GM12874 (cell line): Measurements from ENCODE around the gene GALNT9.

Experiments
- CTCF ChIP-seq: IDR thresholded peaks from 2 replicates; pipeline ENCODE4 v1.5.1; 2011; ENCODE audit warnings: low read depth, mild to moderate bottlenecking, control low read depth, low read length, moderate library complexity; ENCODE audit not compliant: insufficient read depth

The GALNT9 gene

GRCh38 chr12:132171293-132171967, 158.0 kb downstream of the GALNT9 start:
- TF ChIP-seq CTCF: no peak

DNA sequence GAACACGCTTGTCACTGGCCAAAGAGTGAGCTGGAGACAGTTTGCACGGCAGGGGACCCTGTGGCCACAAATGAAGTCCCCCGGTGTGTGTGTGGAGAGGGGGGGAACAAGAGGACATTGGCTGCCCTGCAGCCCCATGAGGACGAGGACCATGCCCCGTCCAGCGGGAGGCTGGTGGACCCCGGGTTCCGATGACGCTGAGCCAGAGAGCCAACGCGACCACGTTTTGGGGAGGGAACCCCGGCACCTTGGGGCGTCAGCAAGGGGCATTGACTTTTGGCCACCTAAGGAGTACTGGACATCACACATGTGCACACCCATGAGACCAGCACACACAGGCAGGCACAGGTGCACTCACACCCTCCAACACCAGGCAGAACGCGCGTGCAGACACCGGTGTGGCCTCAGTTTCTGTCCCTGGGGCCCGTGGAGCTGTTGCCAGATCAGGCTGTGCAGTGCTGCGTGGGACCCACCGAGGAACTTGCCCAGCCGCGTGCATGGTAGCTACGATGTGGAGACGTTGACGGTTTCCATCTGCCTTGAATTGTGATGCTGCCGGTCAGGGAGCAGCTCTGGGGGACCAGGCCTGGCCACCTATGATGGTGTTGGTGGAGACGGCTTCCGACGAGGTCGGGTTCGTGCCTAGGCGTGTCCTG, 158.6 kb downstream of the GALNT9 start:
- no peak for TF ChIP-seq CTCF

DNA sequence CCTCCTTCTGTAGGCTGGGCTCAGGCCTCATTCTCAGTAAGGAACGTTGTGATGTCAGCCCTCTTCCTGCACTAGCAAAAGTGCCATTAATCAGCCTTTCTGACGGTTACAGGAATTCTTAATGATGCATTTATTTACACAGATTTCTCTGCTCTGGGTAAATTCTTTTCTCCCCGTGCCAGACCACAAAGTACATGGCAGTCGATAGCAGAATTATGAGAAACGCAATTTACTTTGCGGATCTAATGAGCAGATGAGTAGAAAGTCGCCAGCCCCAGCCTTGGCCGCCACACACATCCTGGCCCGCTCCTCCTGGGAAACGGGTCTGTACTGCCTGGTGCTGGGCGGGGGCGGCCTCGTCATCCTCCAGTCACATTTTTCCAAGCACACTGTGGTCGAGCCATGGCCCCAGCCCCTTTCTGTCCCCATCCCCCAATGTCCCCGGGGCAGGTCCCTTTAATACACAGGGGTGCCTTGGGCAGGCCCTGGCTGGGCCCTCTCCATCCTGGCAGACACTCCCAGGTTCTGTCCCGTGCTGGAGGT, 159.2 kb downstream of the GALNT9 start:
- no peak for TF ChIP-seq CTCF

DNA sequence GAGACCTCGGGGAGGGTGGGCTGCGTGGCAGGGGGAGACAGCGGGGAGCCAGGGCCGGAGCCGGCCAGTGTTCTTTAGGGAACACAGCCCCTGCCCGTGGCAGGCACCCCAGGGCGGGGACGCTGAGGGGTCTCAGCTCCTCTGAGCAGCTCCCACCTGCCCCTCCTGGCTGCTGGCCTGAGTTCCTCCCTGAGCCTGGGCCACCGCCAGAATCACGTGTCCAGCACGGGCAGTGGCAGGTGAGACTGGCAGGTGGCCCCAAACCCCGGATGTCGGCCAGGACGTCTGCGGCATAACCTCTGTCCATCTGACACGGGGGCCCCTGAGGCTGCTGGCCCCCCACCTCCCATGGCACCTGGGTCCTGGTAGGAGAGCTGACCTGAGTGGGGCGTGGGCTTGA, 160.0 kb downstream of the GALNT9 start:
- no peak for TF ChIP-seq CTCF

- no peak for TF ChIP-seq CTCF
These were observed 160.9 kb downstream of the GALNT9 start for GRCh38 chr12:132168311-132169031.

GRCh38 chr12:132167611-132168310, 161.6 kb downstream of the GALNT9 start:
- TF ChIP-seq CTCF: no peak
